Esophagus muscularis mucosa (tissue), 3 donors: Measurements from ENCODE around the gene CBX4.

ENCODE experiments used
- CTCF ChIP-seq, 3 experiments: fragments of 200-600 bp in 2 of 3; fragments of 450-650 bp in 1 of 3; sonication (generic) in 2 of 3; IDR thresholded peaks; one replicate each; pipeline ENCODE4 v1.5.1; 2017 to 2019; ENCODE audit warnings: antibody characterized with exemption in 3 of 3, mild to moderate bottlenecking in 2 of 3, moderate library complexity in 1 of 3
- POLR2A ChIP-seq: fragments of 450-650 bp; IDR thresholded peaks from one replicate; pipeline ENCODE4 v1.6.1; 2017; ENCODE audit warnings: antibody characterized with exemption, moderate library complexity, mild to moderate bottlenecking, low read depth
- POLR2AphosphoS5 ChIP-seq, 2 donors: sonication (generic); formaldehyde crosslinking; IDR thresholded peaks; one replicate each; pipeline ENCODE4 v1.6.1; 2017; ENCODE audit warnings: antibody characterized with exemption in 2 of 2

GRCh38 chr17:79850571-79851460 lies 11.6 kb upstream of the CBX4 start:
- TF ChIP-seq POLR2A (no peak), CTCF (IDR thresholded peaks at IDR 0.05) (no peak), POLR2AphosphoS5 (IDR thresholded peaks at IDR 0.05) (no peak)
